ENCODE results near the gene PKIG. TPM values are rescaled to one million over a fixed set of nuclear protein-coding genes. Genes with fewer than 3 reads are reported as not detected.

The PKIG gene
- total RNA-seq, 4 donors from 2014 or later, result 72.9 to 153 (median 100) TPM

- Histone ChIP-seq H3K4me1 (peaks cover 60 to 76% of the 10 kb centered on the region in 2 donors), H3K9me3 (no peaks in the 10 kb centered on the region), H3K4me3 (no peak overlapping the region), H3K36me3 (no peaks in the 10 kb centered on the region), H3K27ac (peak overlapping the region; percentile 95 to 98 (median 98)), H3K27me3 (no peaks in the 10 kb centered on the region)
- no peak for ATAC-seq
- in situ Hi-C loops (cut with MboI; ENCODE audit: low sequenced_read_pairs in 4 of 4), result loop anchor here in 1 of 4 donors (25.0 kb wide), 1 partner anchor 367 kb away; the partner anchor contains the start of gene OSER1
- intact Hi-C loops (cut with DNase I; ENCODE audit: low total_unique reads), result loop anchor here (2.0 to 10.0 kb wide), 3 partner anchors 29 to 758 kb away; no protein-coding TSS in a partner anchor
- TF ChIP-seq CTCF (IDR thresholded peaks at IDR 0.05 in 4 of 5, conservative IDR thresholded peaks at IDR 0.05 in 1 of 5) (no peak), POLR2A (IDR thresholded peaks at IDR 0.05) (no peak)
- DNase-seq, result no peak
Measured at GRCh38 chr20:44579313-44580081, 2.9 kb upstream of the PKIG start.

DNA sequence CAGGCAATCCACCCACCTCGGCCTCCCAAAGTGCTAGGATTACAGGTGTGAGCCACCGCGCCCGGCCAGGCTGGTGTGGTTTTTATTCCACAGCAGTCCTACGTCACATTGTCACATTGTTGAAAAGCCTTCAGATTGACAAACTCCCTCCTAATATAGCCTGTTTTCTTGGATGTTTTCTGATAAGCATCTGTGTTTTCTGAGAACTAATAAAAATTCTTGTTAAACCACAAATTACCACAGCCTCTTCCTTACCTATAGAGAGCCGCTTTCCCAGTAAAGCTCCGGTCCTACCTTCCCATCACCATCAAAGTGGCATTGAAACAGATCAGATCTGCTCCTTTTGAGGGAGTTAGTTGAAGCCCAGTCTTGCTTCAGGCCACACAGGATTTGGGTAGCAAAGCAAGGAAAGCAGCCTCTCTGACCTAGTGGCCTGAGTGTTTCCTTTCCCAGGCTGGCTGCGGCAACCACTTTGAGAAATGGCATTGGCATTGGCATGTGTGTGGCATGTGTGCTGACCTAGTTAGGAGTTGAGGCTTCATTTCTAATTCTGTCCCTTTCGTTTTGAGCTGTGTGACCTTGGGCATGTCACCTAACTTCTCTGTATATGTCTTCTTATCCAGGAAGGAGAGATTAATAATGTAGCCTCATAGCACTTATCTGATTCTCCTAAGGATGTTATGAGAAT, 1.7 kb upstream of the PKIG start:
- H3K36me3 ChIP-seq, result no peaks in the 10 kb centered on the region
- peaks cover 70 to 79% of the 10 kb centered on the region in 2 donors for H3K4me1 ChIP-seq
- ATAC-seq, result peak; percentile 53 to 56
- no peak overlapping the region for H3K4me3 ChIP-seq
- peak; percentile 62 to 79 for DNase-seq
- peak overlapping the region; percentile 95 to 98 (median 98) for H3K27ac ChIP-seq
- in situ Hi-C loops (cut with MboI; ENCODE audit: low sequenced_read_pairs in 4 of 4) (loop anchor here in 1 of 4 donors (25.0 kb wide), 1 partner anchor 368 kb away; the partner anchor contains the start of gene OSER1), intact Hi-C loops (cut with DNase I; ENCODE audit: low total_unique reads) (loop anchor here (2.0 to 10.0 kb wide), 3 partner anchors 28 to 757 kb away; no protein-coding TSS in a partner anchor)
- no peak for TF ChIP-seq POLR2A (IDR thresholded peaks at IDR 0.05)
- no peak for TF ChIP-seq CTCF (IDR thresholded peaks at IDR 0.05 in 4 of 5, conservative IDR thresholded peaks at IDR 0.05 in 1 of 5)
- H3K27me3 ChIP-seq, result no peaks in the 10 kb centered on the region
- no peaks in the 10 kb centered on the region for H3K9me3 ChIP-seq

- intact Hi-C loops (cut with DNase I; ENCODE audit: low total_unique reads) (loop anchor here (2.0 to 10.0 kb wide), 3 partner anchors 27 to 756 kb away; no protein-coding TSS in a partner anchor), in situ Hi-C loops (cut with MboI; ENCODE audit: low sequenced_read_pairs in 4 of 4) (loop anchor here in 1 of 4 donors (25.0 kb wide), 1 partner anchor 369 kb away; the partner anchor contains the start of gene OSER1)
- Histone ChIP-seq H3K36me3 (no peaks in the 10 kb centered on the region), H3K4me3 (no peak overlapping the region), H3K9me3 (no peaks in the 10 kb centered on the region), H3K27me3 (no peaks in the 10 kb centered on the region), H3K4me1 (peaks cover 71 to 79% of the 10 kb centered on the region in 2 donors), H3K27ac (peak overlapping the region; percentile 95 to 98 (median 98))
- TF ChIP-seq CTCF (IDR thresholded peaks at IDR 0.05 in 4 of 5, conservative IDR thresholded peaks at IDR 0.05 in 1 of 5) (no peak), POLR2A (IDR thresholded peaks at IDR 0.05) (no peak)
- no peak for DNase-seq
- ATAC-seq, result no peak
Measured at GRCh38 chr20:44581515-44581914, 864 bp upstream of the PKIG start.

GRCh38 chr20:44583157-44583556, 778 bp downstream of the PKIG start:
- Histone ChIP-seq H3K27ac (peak overlapping the region; percentile 95 to 98 (median 98)), H3K4me3 (peak overlapping the region; percentile 65 to 76 (median 74)), H3K36me3 (no peaks in the 10 kb centered on the region), H3K4me1 (peaks cover 69 to 79% of the 10 kb centered on the region in 2 donors), H3K27me3 (no peaks in the 10 kb centered on the region), H3K9me3 (no peaks in the 10 kb centered on the region)
- no peak for ATAC-seq
- intact Hi-C loops (cut with DNase I; ENCODE audit: low total_unique reads), result loop anchor here (5.0 to 10.0 kb wide), 2 partner anchors 378 to 754 kb away; no protein-coding TSS in a partner anchor
- in situ Hi-C loops (cut with MboI; ENCODE audit: low sequenced_read_pairs in 4 of 4), result loop anchor here in 1 of 4 donors (25.0 kb wide), 1 partner anchor 371 kb away; the partner anchor contains the start of gene OSER1
- no peak for DNase-seq
- no peak for TF ChIP-seq POLR2A (IDR thresholded peaks at IDR 0.05)
- no peak for TF ChIP-seq CTCF (IDR thresholded peaks at IDR 0.05 in 4 of 5, conservative IDR thresholded peaks at IDR 0.05 in 1 of 5)

Measured in gastrocnemius medialis (tissue), 4 donors.